Coronary artery (tissue), 2 donors: Measurements from ENCODE around the gene NNMT.
"Not testable (repeated sequence)": the region's sequence is repeated elsewhere in the genome, so short reads cannot be mapped to it uniquely, and the experiment has no call there.

Experiments used
- DNase-seq: peaks from one replicate; pipeline ENCODE4 v3.0.0-alpha.2; 2017; ENCODE audit warnings: low spot score
- H3K27ac ChIP-seq, 2 donors: fragments of 200-600 bp; sonication (generic); one replicate each; pipeline ENCODE4 v1.5.1; 2016 to 2019
- H3K4me3 ChIP-seq: fragments of 200-600 bp; sonication (generic); 2 replicates; pipeline ENCODE4 v1.5.1; 2016; ENCODE audit warnings: mild to moderate bottlenecking, moderate library complexity
- TF ChIP-seq, protein P1 (sequence below): fragments of 200-600 bp; sonication (generic); IDR thresholded peaks from one replicate; pipeline ENCODE4 v1.5.1; 2019; ENCODE audit warnings: antibody characterized with exemption

Gene NNMT

GRCh38 chr11:114330373-114330772 lies 34.2 kb downstream of the NNMT start:
- no peak for DNase-seq
- no peak overlapping the region for H3K27ac ChIP-seq
- no peak overlapping the region for H3K4me3 ChIP-seq
- TF ChIP-seq, protein P1, sequence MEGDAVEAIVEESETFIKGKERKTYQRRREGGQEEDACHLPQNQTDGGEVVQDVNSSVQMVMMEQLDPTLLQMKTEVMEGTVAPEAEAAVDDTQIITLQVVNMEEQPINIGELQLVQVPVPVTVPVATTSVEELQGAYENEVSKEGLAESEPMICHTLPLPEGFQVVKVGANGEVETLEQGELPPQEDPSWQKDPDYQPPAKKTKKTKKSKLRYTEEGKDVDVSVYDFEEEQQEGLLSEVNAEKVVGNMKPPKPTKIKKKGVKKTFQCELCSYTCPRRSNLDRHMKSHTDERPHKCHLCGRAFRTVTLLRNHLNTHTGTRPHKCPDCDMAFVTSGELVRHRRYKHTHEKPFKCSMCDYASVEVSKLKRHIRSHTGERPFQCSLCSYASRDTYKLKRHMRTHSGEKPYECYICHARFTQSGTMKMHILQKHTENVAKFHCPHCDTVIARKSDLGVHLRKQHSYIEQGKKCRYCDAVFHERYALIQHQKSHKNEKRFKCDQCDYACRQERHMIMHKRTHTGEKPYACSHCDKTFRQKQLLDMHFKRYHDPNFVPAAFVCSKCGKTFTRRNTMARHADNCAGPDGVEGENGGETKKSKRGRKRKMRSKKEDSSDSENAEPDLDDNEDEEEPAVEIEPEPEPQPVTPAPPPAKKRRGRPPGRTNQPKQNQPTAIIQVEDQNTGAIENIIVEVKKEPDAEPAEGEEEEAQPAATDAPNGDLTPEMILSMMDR: no peak

DNA sequence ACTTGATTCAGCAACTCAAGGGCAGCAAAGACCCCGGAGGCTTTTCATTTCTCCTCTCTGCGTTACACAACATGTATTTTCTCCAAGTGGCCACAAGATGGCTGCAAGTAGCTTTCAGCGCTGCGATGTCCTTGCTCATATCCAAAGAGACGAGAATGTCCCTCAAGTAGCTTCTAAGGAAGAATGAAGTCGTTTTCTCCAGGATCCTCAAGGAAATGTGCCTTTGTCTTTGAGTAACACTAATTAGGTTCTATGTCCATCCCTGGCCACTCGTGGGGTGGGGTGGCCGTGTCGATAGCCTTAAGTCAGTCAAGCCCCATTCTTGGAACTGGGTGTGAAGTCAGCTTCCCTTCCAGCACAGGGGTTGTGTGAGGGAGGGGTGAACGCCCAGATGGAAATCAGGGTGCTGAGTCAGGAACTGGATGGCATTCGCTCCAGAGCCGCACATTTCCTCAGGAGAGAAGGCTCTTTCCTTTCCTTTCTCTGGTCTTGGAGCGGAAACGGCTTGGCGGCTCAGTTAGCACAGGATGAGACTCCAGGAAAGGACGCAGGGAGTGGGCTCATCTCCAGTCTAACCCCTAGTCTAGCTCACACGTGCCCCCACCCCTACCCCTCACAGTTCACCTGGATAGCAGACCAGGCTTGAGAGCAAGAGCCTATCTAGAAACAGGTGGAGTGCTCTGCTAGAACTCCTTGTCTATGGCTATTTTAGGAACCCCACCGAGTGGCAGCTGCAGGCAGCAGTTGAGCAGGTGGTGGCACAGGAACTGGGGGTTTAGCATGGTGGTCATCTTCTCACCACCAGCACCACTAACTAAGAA lies 44.3 kb downstream of the NNMT start:
- DNase-seq: no peak
- Histone ChIP-seq H3K4me3 (peak overlapping the region; percentile 56), H3K27ac (peak overlapping the region in 1 of 2 donors; percentile 46)
- TF ChIP-seq, protein P1: peak; percentile 64

- not testable (repeated sequence) for DNase-seq, H3K27ac ChIP-seq, H3K4me3 ChIP-seq
Observed at GRCh38 chr11:114341667-114342066, 45.5 kb downstream of the NNMT start.

GRCh38 chr11:114342476-114342875 lies 46.3 kb downstream of the NNMT start:
- TF ChIP-seq, protein P1: no peak
- H3K4me3 ChIP-seq: no peak overlapping the region
- no peak for DNase-seq
- H3K27ac ChIP-seq: no peak overlapping the region

DNA sequence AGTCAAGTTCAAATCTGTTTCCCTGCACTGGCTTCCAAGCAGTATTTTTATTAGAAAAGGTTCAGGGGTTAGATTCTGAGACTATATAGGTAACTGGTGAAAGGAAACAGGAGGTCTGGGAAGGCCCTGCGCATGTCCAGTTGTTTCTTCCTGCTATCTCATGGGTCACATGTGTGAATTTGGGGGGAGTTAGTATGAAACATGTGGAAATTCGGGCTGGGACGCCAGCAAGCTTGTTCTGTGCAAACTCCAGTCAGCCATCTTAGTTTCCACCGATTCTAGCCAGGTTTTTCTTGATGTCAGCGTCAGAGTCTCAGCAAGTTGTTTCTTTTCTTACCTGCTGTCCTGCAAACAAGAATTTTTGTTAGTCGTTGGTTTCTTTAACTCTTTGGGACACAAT lies 46.8 kb downstream of the NNMT start:
- TF ChIP-seq, protein P1: no peak
- Histone ChIP-seq H3K4me3 (no peak overlapping the region), H3K27ac (no peak overlapping the region)
- DNase-seq: no peak

- no peak overlapping the region for H3K27ac ChIP-seq
- no peak for DNase-seq
- TF ChIP-seq, protein P1: no peak
- no peak overlapping the region for H3K4me3 ChIP-seq
Observed at GRCh38 chr11:114343493-114343892, 47.3 kb downstream of the NNMT start.

DNA sequence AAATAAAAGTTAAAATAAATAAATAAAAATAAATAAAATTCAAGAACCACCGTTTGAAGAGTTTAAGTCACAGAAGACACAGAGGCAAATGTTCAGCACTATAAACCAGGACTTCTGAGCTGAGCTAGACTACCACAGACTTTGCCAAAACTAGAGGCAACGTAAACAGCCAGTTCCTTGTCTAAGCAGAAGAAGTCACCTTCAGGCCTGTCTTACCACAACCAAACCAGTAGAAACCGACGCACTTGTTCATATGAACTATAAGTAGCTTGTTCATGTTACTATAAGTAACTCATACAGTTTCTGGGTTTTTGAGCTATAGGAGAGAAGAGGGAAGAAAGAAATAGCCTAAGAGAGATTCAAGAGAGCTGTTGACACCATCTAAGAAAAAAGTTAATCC lies 48.3 kb downstream of the NNMT start:
- no peak overlapping the region for H3K4me3 ChIP-seq
- no peak for DNase-seq
- no peak overlapping the region for H3K27ac ChIP-seq
- TF ChIP-seq, protein P1: no peak
